H4 (cell line): ENCODE measurements around the gene TYW1B. TPM values are rescaled to one million over a fixed set of nuclear protein-coding genes. Genes with fewer than 3 reads are reported as not detected.
"Not testable (repeated sequence)": the region's sequence is repeated elsewhere in the genome, so short reads cannot be mapped to it uniquely, and the experiment has no call there.

Experiments used
- DNase-seq: peaks from one replicate; pipeline ENCODE4 v3.0.0-alpha.2; 2015; ENCODE audit warnings: low spot score
- total RNA-seq: library from RNA; depleted of rRNA; stranded (reverse); fragments of >200 nt; shearing (Covaris generic); gene quantifications from 2 replicates; pipeline ENCODE4 v1.2.3, GENCODE V29; 2014

TYW1B gene
- total RNA-seq, 1 experiment from 2014 or later: 0.66 TPM

- not testable (repeated sequence) for DNase-seq
Measured at GRCh38 chr7:72816370-72817157, 11.4 kb downstream of the TYW1B start.

GRCh38 chr7:72810437-72810836, 17.6 kb downstream of the TYW1B start:
- not testable (repeated sequence) for DNase-seq

GRCh38 chr7:72808511-72808910, 19.5 kb downstream of the TYW1B start:
- not testable (repeated sequence) for DNase-seq

- DNase-seq: not testable (repeated sequence)
Measured at GRCh38 chr7:72806851-72807250, 21.1 kb downstream of the TYW1B start.

- peak; percentile 52 for DNase-seq
Measured at GRCh38 chr7:72805526-72806494, 22.2 kb downstream of the TYW1B start.

GRCh38 chr7:72803778-72804177, 24.2 kb downstream of the TYW1B start:
- DNase-seq: not testable (repeated sequence)

- DNase-seq: not testable (repeated sequence)
Measured at GRCh38 chr7:72801564-72801963, 26.4 kb downstream of the TYW1B start.

- not testable (repeated sequence) for DNase-seq
Measured at GRCh38 chr7:72795401-72795800, 32.6 kb downstream of the TYW1B start.

- no peak for DNase-seq
Measured at GRCh38 chr7:72793791-72794190, 34.2 kb downstream of the TYW1B start.

GRCh38 chr7:72790698-72791060, 37.3 kb downstream of the TYW1B start:
- DNase-seq: not testable (repeated sequence)

- DNase-seq: not testable (repeated sequence)
Measured at GRCh38 chr7:72790048-72790697, 37.8 kb downstream of the TYW1B start.

- no peak for DNase-seq
Measured at GRCh38 chr7:72785166-72785955, 42.6 kb downstream of the TYW1B start.

GRCh38 chr7:72783601-72784370, 44.2 kb downstream of the TYW1B start:
- peak; percentile 81 for DNase-seq

GRCh38 chr7:72781631-72782030, 46.4 kb downstream of the TYW1B start:
- DNase-seq: no peak

GRCh38 chr7:72781161-72781560, 46.8 kb downstream of the TYW1B start:
- DNase-seq: no peak

GRCh38 chr7:72780289-72780894, 47.6 kb downstream of the TYW1B start:
- DNase-seq: not testable (repeated sequence)

GRCh38 chr7:72777167-72777566, 50.8 kb downstream of the TYW1B start:
- DNase-seq: not testable (repeated sequence)

- DNase-seq: not testable (repeated sequence)
Measured at GRCh38 chr7:72772627-72773026, 55.4 kb downstream of the TYW1B start.

GRCh38 chr7:72766994-72767393, 61.0 kb downstream of the TYW1B start:
- DNase-seq: not testable (repeated sequence)

- DNase-seq: no peak
Measured at GRCh38 chr7:72760602-72761001, 67.4 kb downstream of the TYW1B start.
